Smooth muscle cell (in vitro differentiated cells): Measurements from ENCODE around the gene UQCR11. TPM values are rescaled to one million over a fixed set of nuclear protein-coding genes. Genes with fewer than 3 reads are reported as not detected.

Experiments
- DNase-seq: peaks from one replicate; lab custom pipeline; 2025; ENCODE audit not compliant: unreplicated experiment; lab: John Stamatoyannopoulos, UW
- H2AFZ ChIP-seq: fragments of 200-600 bp; sonication (generic); 2 replicates; pipeline ENCODE4 v1.6.0; 2016; ENCODE audit warnings: antibody characterized with exemption, low read depth, mild to moderate bottlenecking
- H3F3A ChIP-seq: fragments of 200-600 bp; sonication (generic); 2 replicates; pipeline ENCODE4 v1.6.0; 2017; ENCODE audit warnings: antibody characterized with exemption, low read depth
- H3K27ac ChIP-seq: fragments of 200-600 bp; sonication (generic); 2 replicates; pipeline ENCODE4 v1.5.1; 2016; ENCODE audit warnings: low read depth, mild to moderate bottlenecking
- H3K27me3 ChIP-seq: fragments of 200-600 bp; sonication (generic); 2 replicates; pipeline ENCODE4 v1.6.1; 2016; ENCODE audit warnings: low read depth, mild to moderate bottlenecking
- H3K36me3 ChIP-seq: fragments of 200-600 bp; sonication (generic); 2 replicates; pipeline ENCODE4 v1.5.1; 2016; ENCODE audit warnings: low read depth
- H3K4me1 ChIP-seq: fragments of 200-600 bp; sonication (generic); 2 replicates; pipeline ENCODE4 v1.5.1; 2016; ENCODE audit warnings: low read depth
- H3K4me2 ChIP-seq: fragments of 200-600 bp; sonication (generic); 2 replicates; pipeline ENCODE4 v1.6.0; 2016; ENCODE audit warnings: mild to moderate bottlenecking
- H3K4me3 ChIP-seq: fragments of 200-600 bp; sonication (generic); 2 replicates; pipeline ENCODE4 v1.5.1; 2016; ENCODE audit warnings: mild to moderate bottlenecking
- H3K79me2 ChIP-seq: fragments of 200-600 bp; sonication (generic); 2 replicates; pipeline ENCODE4 v1.6.0; 2016; ENCODE audit warnings: low read depth, mild to moderate bottlenecking
- H3K9ac ChIP-seq: fragments of 200-600 bp; sonication (generic); 2 replicates; pipeline ENCODE4 v1.6.0; 2016; ENCODE audit warnings: low read depth
- H3K9me3 ChIP-seq: fragments of 200-600 bp; sonication (generic); replicated peaks from 2 replicates; pipeline ENCODE4 v1.5.1; 2016; ENCODE audit warnings: low read depth
- H4K20me1 ChIP-seq: fragments of 200-600 bp; sonication (generic); 2 replicates; pipeline ENCODE4 v1.6.0; 2016; ENCODE audit warnings: low read depth
- CTCF ChIP-seq: fragments of 200-600 bp; sonication (generic); IDR thresholded peaks from 2 replicates; pipeline ENCODE4 v1.5.1; 2017; ENCODE audit warnings: borderline replicate concordance, mild to moderate bottlenecking, antibody characterized with exemption; ENCODE audit not compliant: insufficient read depth, poor library complexity, severe bottlenecking
- WGBS: methylation state at CpG from one replicate; pipeline ENCODE4 v1.1.7; 2016; ENCODE audit warnings: low lambda C conversion rate; 5-methylcytosine and 5-hydroxymethylcytosine counted together
- polyA plus RNA-seq: library from polyadenylated mRNA; unstranded; fragments of >200 nt; fragmentation: Nextera tagmentation; extraction: Ambion mirVana; gene quantifications from 2 replicates; pipeline ENCODE4 v1.2.1, GENCODE V29; 2016
- total RNA-seq: library from RNA; depleted of rRNA; stranded (reverse); fragments of >200 nt; gene quantifications from 2 replicates; pipeline ENCODE4 v1.2.3, GENCODE V29; 2014

The UQCR11 gene
- total and polyA plus RNA-seq, 2 experiments from 2014 or later = 32.3 to 592 TPM

GRCh38 chr19:1609680-1610474 is 4.6 kb upstream of the UQCR11 start:
- H4K20me1 ChIP-seq = peaks cover 4% of the 10 kb centered on the region
- peaks cover 4% of the 10 kb centered on the region for H3F3A ChIP-seq
- no peaks in the 10 kb centered on the region for H3K9me3 ChIP-seq
- H2AFZ ChIP-seq = no peak overlapping the region
- TF ChIP-seq CTCF = no peak
- H3K9ac ChIP-seq = no peak overlapping the region
- H3K4me1 ChIP-seq = no peaks in the 10 kb centered on the region
- WGBS = 96% methylated on average over 16 of the region's 16 CpGs
- no peaks in the 10 kb centered on the region for H3K27me3 ChIP-seq
- H3K4me2 ChIP-seq = no peak overlapping the region
- no peak overlapping the region for H3K4me3 ChIP-seq
- no peak for DNase-seq
- peaks cover 4% of the 10 kb centered on the region for H3K36me3 ChIP-seq
- H3K79me2 ChIP-seq = peaks cover 4% of the 10 kb centered on the region
- no peak overlapping the region for H3K27ac ChIP-seq

- no peak for DNase-seq
- no peak overlapping the region for H3K9ac ChIP-seq
- H3K4me2 ChIP-seq = no peak overlapping the region
- H3K4me1 ChIP-seq = no peaks in the 10 kb centered on the region
- peaks cover 12% of the 10 kb centered on the region for H3K79me2 ChIP-seq
- peaks cover 4% of the 10 kb centered on the region for H3F3A ChIP-seq
- no peaks in the 10 kb centered on the region for H3K27me3 ChIP-seq
- TF ChIP-seq CTCF = no peak
- H3K27ac ChIP-seq = no peak overlapping the region
- H4K20me1 ChIP-seq = peaks cover 4% of the 10 kb centered on the region
- H2AFZ ChIP-seq = no peak overlapping the region
- H3K4me3 ChIP-seq = no peak overlapping the region
- H3K36me3 ChIP-seq = peaks cover 4% of the 10 kb centered on the region
- WGBS = 90% methylated on average over 10 of the region's 10 CpGs
- H3K9me3 ChIP-seq = no peaks in the 10 kb centered on the region
These were observed 3.8 kb upstream of the UQCR11 start for GRCh38 chr19:1609103-1609396.

- Histone ChIP-seq H3F3A (peaks cover 4% of the 10 kb centered on the region), H3K36me3 (peaks cover 4% of the 10 kb centered on the region), H2AFZ (no peak overlapping the region), H3K9me3 (no peaks in the 10 kb centered on the region), H3K4me1 (no peaks in the 10 kb centered on the region), H3K79me2 (peaks cover 17% of the 10 kb centered on the region), H3K4me3 (no peak overlapping the region), H3K9ac (no peak overlapping the region), H3K27me3 (no peaks in the 10 kb centered on the region), H3K27ac (no peak overlapping the region), H4K20me1 (peaks cover 7% of the 10 kb centered on the region), H3K4me2 (no peak overlapping the region)
- no peak for TF ChIP-seq CTCF
- 93% methylated on average over 12 of the region's 23 CpGs for WGBS
- DNase-seq = no peak
These were observed 3.3 kb upstream of the UQCR11 start for GRCh38 chr19:1608359-1609102.
